GM19238 (cell line): ENCODE measurements around the gene PRODH2.
"Not testable (repeated sequence)": the region's sequence is repeated elsewhere in the genome, so short reads cannot be mapped to it uniquely, and the experiment has no call there.

Source experiments
- DNase-seq: peaks from one replicate; pipeline ENCODE4 v3.0.0; 2011; ENCODE audit warnings: low spot score; ENCODE audit not compliant: insufficient read length

PRODH2 gene

DNA sequence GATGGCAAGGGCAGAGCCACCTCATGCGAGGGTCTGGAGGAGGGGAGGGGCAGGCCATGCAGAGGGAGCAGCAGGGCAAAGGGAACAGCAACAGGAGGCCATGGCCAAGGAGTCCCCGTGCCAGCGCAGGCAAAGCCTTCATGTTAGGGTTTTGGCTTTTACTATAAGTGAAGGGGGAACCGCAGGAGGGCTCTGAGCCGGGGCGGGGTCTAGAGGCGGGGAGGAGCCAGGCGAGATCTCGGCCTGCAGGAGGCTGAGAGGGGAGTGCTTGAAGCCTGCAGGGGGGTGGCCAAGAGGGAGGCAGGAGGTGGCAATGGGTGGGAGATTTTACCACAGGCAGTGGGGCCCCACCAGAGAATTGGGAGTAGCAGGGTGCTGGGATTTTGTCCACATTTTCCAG lies 31.0 kb downstream of the PRODH2 start:
- no peak for DNase-seq

DNA sequence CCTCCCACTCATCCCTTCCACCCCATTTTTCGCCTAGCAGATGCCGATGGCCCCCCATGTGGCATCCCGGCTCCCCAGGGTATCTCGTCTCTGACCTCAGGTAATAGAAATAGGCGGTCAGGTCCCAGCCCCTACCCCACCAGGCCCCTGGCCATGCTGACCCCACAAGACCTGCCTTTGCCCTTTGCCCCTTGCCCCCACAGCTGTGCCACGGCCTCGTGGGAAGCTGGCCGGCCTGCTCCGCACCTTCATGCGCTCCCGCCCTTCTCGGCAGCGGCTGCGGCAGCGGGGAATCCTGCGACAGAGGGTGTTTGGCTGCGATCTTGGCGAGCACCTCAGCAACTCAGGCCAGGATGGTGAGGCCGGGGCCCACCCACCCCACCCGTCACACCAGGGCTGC lies 31.9 kb downstream of the PRODH2 start:
- DNase-seq: no peak

DNA sequence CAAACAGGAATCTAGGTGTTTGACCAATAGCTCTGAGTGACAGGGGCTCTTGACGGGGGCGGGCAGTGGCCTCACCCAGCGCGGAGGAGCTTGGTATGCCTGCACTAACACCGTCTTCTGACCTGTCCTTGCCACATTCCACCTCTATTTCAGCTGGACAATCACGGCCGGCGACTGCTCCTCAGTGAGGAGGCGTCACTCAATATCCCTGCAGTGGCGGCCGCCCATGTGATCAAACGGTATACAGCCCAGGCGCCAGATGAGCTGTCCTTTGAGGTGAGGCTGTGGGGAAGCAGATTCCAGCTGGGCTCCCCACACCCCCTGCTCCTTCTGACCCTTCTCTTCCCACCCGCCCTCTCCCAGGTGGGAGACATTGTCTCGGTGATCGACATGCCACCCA lies 32.6 kb downstream of the PRODH2 start:
- no peak for DNase-seq

DNA sequence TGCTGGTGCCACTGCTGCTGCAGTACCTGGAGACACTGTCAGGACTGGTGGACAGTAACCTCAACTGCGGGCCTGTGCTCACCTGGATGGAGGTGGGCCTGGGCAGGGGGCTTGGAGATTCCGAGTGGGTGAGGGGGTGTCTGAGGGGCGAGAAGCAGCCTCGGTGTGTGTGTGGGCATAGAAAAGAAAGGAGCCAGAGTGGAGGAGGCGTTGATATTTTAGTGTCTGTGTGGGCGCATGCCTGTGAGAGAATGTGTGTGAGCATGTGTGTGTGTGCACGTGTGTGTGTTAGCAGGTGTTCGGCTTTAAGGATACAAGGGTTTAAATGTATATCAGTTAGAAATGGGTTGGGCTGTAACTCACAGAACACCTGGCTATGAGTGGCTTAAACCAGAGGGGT lies 33.6 kb downstream of the PRODH2 start:
- no peak for DNase-seq

DNA sequence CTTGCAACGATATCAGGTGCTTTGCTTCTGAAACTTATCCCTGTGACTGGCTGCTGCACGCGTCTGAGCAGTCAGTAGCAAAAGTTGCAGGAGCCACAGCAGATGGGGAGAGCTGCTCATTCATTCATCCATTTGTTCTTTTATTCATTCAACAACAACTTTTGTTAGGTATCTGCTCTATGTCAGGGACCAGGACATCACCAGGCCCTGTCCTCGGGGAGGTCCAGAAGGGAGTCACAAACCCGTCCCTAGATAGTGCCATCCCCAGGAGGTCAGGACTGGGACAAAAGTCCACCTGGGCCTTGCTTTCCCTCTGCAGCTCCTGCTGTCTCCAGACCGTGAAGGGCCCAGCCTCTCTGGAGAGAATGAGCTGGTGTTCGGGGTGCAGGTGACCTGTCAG lies 34.7 kb downstream of the PRODH2 start:
- no peak for DNase-seq

DNA sequence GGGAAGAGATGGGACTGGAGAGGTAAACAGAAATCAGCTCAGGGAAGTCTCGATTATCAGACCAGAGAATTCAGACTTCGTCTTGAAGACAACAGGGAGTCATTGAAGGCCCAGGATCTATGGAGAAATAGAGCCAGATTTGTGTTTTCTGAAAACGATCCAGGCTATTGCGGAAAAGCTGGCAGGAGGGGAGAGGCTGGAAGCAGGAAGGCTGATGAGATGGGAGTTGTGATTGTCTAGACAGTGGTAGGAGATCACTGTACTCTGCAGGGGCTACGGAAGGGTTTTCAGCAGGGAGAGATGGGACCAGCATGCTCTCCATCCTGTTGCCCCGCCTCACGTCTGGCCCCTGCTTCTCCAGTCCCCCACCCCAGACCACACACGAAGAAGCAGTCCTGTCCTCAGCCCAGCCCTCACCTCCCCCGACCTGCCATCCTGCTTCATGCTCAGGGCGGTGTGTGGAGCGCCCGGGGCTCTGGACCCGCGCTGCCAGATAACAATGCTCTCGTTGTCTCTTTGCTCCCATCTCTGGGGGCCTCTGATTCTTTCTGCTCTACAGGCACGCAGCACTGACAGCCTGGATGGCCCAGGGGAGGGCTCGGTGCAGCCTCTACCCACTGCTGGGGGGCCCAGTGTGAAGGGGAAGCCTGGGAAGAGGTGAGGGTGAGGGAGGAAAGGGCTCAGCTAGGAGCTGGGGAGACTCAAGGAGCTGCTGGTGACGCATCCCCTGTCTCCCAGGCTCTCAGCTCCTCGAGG lies 35.4 kb downstream of the PRODH2 start:
- DNase-seq: no peak

DNA sequence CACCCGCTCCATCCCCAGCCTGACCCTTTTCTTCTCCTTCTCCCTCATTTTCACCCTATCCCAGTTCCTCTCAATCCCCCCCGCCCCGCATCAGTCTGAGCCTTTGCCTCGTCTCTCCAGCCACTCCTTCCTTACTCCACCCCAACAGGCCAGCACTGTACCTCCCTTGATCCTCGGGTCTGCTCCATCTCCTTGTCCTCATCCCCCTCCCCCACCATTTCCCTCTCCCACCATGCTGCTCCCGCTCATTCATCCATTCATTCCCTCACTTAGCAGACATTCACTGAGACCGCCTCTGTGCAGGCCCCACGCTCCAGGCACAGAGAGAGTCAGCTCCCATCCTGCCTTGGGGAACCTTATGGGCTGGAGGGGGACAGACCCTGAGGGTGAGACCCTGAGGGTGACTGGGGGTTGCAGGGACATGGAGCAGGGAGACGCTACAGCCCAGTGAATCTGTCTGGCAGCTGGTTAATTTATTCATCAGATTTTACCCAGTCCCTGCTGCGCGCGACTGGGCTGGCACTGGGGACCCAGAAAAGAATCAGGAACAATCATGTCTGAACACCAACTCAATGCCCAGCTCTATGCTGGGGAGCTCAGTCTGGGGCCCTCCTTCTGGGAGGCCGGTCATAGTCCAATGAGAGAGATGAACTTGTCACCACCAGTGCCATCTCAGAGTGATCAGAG lies 36.4 kb downstream of the PRODH2 start:
- no peak for DNase-seq

DNA sequence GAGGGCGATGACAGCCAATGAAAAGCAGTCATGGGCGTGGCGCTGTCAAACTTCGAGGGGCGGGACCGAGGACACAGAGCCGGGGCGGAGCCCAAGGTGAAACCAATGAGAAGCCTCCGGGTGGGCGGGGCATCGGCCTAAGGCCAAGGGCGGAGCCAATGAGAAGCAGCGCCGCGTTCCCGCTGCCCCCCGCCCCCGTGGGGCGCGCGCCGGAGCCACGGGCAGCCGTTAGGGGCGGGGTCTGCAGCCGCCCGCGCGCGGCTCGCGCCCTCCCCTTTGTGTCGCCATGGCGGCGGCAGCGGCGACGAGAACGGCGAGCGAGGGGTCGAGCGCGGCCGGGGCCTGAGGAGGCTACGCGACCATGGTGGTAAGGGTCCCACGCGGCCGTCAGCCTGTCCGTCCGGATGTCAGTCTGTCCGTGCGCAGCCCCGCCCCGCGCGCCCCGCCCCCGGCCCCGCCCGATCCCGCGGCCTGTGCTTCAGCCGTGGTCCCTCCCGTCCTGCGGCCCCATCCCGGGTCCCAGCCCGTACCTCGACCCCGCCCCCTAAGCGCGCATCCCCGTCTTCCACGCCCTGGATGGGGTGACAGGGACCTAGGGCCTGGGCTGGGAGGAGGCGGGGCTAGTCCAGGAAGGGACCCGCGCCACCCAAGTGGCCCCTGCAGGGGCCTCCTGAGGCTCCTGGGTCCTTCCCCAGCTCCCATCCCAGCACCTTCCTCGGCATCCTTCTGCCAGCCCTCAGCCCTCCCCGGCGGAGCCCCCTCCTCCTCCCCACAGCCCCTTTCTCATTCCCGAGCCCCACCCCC lies 37.1 kb downstream of the PRODH2 start, which contains the start of gene ARHGAP33:
Gene ARHGAP33 (plus strand): TSS at position 267 of the 804 bp plus-strand sequence. CDS start 95 bp downstream, at position 362.
- peak; percentile 98 for DNase-seq

DNA sequence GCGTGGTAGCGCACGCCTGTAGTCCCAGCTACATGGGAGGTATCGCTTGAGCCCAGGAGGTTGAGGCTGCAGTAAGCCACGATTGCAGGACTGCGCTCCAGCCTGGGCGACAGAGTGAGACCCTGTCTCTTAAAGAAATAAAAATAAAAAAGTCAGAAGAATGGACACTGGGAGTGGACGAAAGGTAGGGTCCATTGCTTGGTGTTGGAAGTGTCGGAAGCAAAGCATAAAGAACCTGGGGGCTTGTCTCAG lies 37.7 kb downstream of the PRODH2 start:
- no peak for DNase-seq

DNA sequence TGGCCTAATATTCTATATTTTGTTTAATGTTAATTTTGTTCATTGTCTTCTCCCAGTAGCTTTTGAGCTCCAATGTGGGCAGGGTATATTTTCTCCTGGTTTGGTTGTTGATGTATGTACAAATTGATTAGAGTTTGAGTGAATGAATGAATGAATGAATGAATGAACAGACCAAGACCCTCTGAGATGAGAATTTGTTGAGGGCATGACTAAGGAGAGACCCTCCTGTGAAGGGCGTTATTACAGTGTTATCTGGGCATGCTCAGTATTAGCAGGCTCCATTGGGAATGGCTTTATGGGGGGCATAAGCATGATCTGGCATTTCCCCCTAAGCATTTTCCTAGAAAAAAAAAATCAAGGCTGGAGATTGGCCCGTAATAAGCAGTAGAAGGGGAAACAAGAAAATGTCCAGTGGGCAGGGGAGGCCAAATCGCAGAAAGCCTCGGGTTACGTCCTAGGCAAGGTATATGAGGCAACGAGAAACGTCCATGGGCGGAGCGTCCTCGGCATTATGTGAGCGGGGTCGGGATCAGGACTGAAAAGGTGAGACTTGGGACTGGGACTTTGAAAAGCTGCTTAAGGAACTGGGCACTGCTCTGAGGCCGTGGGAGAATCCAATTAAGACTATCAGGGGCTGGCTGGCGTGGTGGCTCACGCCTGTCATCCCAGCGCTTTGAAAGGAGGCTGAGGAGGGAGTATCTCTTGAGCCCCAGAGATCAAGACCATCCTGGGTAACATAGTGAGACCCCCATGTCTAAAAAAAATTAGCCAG lies 38.2 kb downstream of the PRODH2 start:
- DNase-seq: no peak

DNA sequence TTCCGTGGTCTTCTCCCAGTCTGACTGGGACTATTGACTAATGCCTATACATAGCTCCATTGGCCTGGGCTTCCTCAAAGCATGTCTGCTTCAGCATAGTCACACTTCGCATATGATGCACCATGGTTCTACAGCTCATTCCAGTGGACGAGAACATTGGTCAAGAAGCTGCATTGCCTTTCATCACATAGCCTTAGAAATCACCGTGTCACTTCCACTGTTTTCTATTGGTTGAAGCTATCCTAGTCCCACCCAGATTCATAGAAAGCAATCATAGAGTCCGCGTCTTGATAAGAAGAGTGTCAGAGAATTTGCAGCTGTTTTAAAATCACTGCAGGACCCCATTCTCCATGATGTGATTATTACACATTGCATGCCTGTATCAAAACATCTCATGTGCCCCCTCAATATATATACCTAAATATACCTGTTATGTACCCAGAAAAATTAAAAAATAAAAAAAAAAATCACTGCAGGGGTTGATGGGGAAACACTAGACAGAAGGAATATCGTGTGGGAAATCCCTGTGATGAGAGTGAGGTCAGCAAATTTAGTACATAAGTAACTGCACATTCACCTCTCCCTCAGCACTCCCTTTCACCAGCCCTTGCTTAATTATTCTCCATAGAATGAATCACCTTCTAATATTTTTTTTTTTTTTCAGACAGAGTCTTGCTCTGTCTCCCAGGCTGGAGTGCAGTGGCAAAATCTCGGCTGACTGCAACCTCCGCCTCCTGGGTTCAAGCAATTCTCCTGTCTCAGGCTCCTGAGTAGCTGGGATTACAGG lies 39.4 kb downstream of the PRODH2 start:
- no peak for DNase-seq

DNA sequence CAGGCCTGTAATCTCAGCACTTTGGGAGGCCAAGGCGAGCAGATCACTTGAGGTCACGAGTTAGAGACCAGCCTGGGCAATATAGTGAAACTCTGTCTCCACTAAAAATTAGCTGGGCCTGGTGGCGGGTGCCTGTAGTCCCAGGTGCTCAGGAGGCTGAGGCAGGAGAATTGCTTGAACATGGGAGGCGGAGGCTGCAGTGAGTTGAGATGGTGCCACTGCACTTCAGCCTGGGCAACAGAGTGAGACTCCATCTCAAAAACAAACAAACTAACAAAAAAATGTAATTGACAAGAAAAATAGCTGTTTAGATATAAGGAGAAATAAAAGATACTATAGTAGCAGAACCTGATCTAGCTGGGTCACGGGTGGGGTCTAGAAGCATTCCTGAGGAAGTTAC lies 40.3 kb downstream of the PRODH2 start:
- not testable (repeated sequence) for DNase-seq

DNA sequence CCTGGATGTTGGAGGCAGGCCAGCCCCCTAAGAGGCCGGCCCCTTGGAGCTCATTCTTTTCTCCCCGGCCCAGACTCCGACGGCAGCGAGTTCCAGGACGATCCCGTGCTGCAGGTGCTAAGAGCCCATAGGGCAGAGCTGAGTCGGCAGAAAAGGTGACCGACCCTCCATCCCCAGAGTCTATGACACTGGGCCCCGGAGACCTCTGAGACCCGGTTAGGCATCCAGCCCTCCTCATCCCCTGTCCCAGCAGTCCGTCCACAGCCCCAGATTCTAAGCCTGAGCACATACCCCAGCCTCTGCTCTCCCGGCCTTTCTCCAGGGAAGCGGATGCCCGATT lies 44.6 kb downstream of the PRODH2 start:
- no peak for DNase-seq

DNA sequence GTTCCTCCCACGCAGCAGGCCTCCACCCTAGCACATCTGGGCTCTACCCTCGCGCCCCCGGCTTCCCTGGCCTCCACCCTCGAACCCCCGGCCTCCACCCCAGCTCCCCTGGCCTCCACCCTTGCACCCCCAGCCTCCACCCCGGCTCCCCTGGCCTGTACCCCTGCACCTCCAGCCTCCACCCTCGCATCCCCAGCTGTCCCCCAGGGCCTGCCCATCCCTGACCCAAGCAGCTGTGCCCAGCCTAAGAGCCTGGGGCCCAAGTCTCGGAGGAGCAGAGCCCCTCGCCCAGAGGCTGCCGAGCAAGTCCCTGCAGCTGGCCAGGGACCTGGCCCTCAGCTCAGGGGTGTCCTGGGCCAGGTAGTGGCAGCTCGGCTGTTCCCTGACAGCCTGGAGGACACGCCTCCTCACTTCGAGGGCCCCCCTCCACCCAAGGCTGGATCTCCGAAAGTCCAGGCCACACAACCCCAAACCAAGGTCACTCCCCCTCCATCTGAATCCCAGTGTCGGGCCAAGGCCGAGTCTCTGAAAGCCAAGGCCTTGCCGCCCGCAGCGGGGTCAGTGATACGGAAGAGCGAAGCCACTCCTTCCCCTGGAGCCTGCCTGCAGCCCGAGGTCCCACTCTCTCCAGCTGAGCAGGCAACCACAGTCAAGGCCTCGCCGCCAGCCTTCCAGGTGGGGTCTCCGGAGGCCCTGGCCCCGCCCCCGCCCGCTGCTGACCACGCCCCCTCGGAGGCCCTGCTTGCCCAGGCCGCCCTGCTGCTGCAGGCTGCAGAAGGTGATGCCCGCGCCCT lies 45.2 kb downstream of the PRODH2 start:
- DNase-seq: no peak

DNA sequence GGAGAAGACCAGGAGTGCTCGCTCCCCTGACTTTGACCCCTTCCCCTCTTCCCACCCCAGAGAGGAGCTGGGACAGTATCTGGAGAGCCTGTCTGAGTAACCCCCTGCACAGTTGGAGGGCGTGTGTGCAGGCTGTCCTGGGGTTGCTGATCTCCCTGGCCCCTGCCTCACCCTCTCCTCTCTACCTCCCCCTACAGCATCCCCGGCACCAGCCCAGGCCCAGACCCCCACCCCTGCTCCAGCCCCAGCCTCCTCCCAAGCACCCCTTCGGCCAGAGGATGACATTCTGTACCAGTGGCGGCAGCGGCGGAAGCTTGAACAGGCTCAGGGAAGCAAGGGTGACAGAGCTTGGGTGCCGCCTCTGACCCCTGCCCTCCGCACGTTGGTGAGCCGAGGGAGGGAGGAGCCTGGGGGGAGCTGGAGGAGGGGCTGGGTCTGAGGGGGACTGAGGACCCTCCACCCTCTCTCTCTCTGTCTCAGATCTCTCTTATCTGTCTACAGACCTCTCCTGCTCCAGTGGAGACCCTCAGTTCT lies 46.0 kb downstream of the PRODH2 start:
- no peak for DNase-seq

DNA sequence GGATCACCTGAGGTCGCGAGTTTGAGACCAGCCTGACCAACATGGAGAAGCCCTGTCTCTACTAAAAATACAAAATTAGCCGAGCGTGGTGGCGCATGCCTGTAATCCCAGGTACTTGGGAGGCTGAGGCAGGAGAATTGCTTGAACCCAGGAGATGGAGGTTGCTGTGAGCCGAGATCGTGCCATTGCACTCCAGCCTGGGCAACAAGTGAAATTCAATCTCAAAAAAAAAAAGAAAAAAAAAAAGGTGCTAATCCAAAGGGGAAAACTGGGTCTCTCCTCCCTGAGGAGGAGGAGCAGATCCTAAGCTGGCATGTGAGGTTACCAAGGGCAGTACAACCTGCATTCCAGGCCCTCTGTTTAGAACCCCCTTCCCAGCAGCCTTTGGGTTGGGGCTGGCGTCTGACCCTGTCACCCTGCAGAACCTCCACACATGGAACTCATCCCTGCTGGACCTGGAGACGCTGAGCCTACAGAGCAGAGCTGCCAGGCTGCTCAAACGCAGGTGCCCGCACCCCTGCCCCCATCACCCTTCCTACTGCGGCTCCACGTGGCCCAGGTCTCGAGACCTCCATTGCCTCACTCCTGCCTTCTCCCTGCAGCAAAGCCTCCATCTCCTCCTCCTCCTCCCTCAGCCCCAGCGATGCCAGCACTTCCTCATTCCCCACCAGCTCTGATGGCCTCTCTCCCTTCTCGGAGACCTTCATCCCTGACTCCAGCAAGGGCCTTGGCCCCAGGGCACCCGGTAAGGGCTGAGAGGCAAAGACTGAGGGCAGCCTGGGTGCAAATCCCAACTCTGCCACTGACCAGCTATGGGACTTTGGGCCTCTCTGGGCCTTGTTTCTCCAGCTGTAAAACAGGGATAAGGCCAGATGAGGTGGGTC lies 48.0 kb downstream of the PRODH2 start:
- no peak for DNase-seq

DNA sequence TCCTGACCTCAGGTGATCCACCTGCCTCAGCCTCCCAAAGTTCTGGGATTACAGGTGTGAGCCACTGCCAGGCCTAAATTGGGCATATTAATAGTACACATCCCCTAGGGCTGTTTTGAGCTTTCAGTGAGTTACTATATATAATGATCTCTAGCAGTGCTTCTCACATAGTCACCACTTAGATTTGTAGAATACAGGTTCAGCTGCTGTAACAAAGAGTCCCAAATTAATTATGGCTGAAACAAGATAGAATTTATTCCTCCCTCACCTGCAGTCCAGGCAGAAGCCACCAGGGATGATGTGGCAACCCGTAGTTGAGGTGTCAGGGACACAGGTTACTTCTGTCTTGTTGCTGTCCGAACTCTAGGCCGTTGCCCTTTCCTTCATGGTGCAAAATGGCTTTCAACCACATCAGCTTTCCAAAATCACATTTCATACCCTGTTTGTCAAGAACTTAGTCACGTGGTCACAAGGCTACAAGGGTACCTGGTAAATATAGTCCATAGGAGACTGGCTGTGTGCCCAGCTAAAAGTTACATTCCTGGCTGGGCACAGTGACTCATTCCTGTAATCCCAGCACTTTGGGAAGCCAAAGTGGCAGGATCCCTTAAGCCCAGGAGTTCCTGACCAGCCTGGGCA lies 51.8 kb downstream of the PRODH2 start:
- no peak for DNase-seq

DNA sequence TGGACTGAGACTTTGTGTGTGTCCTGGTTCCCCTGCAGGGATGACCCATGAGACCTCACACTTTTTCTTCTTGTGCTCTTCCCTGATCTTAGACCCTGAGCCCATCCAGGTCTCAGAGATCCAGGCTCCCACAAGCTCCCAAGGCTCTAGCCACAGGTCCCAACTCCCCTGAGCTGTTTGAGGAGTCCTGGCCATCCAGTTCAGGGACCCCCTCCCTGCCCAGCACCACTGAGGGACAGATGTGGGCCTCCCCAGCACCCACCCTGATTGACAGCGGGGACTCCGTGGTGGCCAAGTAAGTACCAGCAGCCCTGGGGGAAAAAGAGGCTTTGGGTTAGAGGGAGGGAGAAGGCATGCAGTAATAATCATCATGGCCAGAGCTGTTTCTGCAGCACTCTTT lies 52.9 kb downstream of the PRODH2 start:
- no peak for DNase-seq
